HepG2 (cell line): Measurements from ENCODE around the gene RGN. TPM values are rescaled to one million over a fixed set of nuclear protein-coding genes. Genes with fewer than 3 reads are reported as not detected.

Source experiments
- IKZF4 ChIP-seq: sonication (generic); formaldehyde crosslinking; IDR thresholded peaks from 2 replicates; pipeline ENCODE4 v1.5.1; 2020; ENCODE audit warnings: borderline replicate concordance, mild to moderate bottlenecking, low read depth, missing genetic modification reagents; ENCODE audit errors: not compliant biosample characterization
- ISL2 ChIP-seq: sonication (generic); formaldehyde crosslinking; IDR thresholded peaks from 2 replicates; pipeline ENCODE4 v1.5.0; 2020; ENCODE audit warnings: missing genetic modification reagents
- MTA1 ChIP-seq: sonication (generic); formaldehyde crosslinking; IDR thresholded peaks from 2 replicates; pipeline ENCODE4 v1.4.0; 2020; ENCODE audit warnings: missing genetic modification reagents, mild to moderate bottlenecking, borderline replicate concordance
- MYNN ChIP-seq: sonication (generic); formaldehyde crosslinking; IDR thresholded peaks from 2 replicates; pipeline ENCODE4 v1.4.0; 2020; ENCODE audit warnings: mild to moderate bottlenecking, low read depth, missing genetic modification reagents
- PRDM15 ChIP-seq: sonication (generic); formaldehyde crosslinking; IDR thresholded peaks from 2 replicates; pipeline ENCODE4 v1.4.0; 2020; ENCODE audit warnings: missing genetic modification reagents
- TCF7L2 ChIP-seq: IDR thresholded peaks from 2 replicates; pipeline ENCODE4 v1.6.1; 2011; ENCODE audit warnings: mild to moderate bottlenecking, low read depth, low read length, moderate library complexity
- YY1 ChIP-seq: IDR thresholded peaks from 2 replicates; pipeline ENCODE4 v1.6.1; 2011; ENCODE audit warnings: low read length, low read depth, moderate library complexity, mild to moderate bottlenecking; ENCODE audit not compliant: insufficient read depth, insufficient replicate concordance
- ZBTB3 ChIP-seq: sonication (generic); formaldehyde crosslinking; IDR thresholded peaks from 2 replicates; pipeline ENCODE4 v1.4.0; 2020; ENCODE audit warnings: low read depth, mild to moderate bottlenecking, moderate library complexity, missing genetic modification reagents, borderline replicate concordance
- ZNF251 ChIP-seq: sonication (generic); formaldehyde crosslinking; IDR thresholded peaks from 2 replicates; pipeline ENCODE4 v1.9.0; 2021; ENCODE audit warnings: mild to moderate bottlenecking, missing genetic modification reagents
- ZNF441 ChIP-seq: sonication (generic); formaldehyde crosslinking; IDR thresholded peaks from 2 replicates; pipeline ENCODE4 v1.7.0; 2021; ENCODE audit warnings: missing genetic modification reagents, borderline replicate concordance
- ZNF530 ChIP-seq: sonication (generic); formaldehyde crosslinking; IDR thresholded peaks from 2 replicates; pipeline ENCODE4 v1.5.0; 2020; ENCODE audit warnings: low read depth, mild to moderate bottlenecking, missing genetic modification reagents
- ZNF552 ChIP-seq: sonication (generic); formaldehyde crosslinking; IDR thresholded peaks from 2 replicates; pipeline ENCODE4 v1.9.0; 2022; ENCODE audit warnings: missing genetic modification reagents, mild to moderate bottlenecking, borderline replicate concordance
- ZNF709 ChIP-seq: sonication (generic); formaldehyde crosslinking; IDR thresholded peaks from 2 replicates; pipeline ENCODE4 v1.5.0; 2020; ENCODE audit warnings: mild to moderate bottlenecking, missing genetic modification reagents
- ZNF850 ChIP-seq: sonication (generic); formaldehyde crosslinking; conservative IDR thresholded peaks from 2 replicates; pipeline ENCODE4 v1.9.0; 2021; ENCODE audit warnings: mild to moderate bottlenecking, missing genetic modification reagents
- polyA plus RNA-seq, 8 experiments: library from polyadenylated mRNA; depleted of rRNA in 3 of 8; stranded (reverse) in 7 of 8; unstranded in 1 of 8; fragments of >200 nt; fragmentation: Illumina TruSeq in 4 of 8; extraction: Trizol in 4 of 8; gene quantifications; 2 replicates each; pipeline versions ENCODE4 v1.2.1 to v1.2.3, GENCODE V29; 2011 to 2016; ENCODE audit warnings: low read depth in 4 of 8, missing spikeins in 1 of 8, mixed read lengths in 1 of 8; ENCODE audit not compliant: insufficient read depth in 1 of 8
- total RNA-seq, 5 experiments: library from RNA; depleted of rRNA; stranded (reverse); fragments of >200 nt; fragmentation: Illumina TruSeq; extraction: Trizol; gene quantifications; 2 replicates each; pipeline ENCODE4 v1.2.3, GENCODE V29; 2016; ENCODE audit warnings: low read depth in 1 of 5
- TF ChIP-seq, protein P1 (sequence below): sonication (generic); formaldehyde crosslinking; IDR thresholded peaks from 2 replicates; pipeline ENCODE4 v1.5.0; 2020; ENCODE audit warnings: missing genetic modification reagents
- TF ChIP-seq, protein P2 (sequence below): sonication (generic); formaldehyde crosslinking; IDR thresholded peaks from 2 replicates; pipeline ENCODE4 v1.4.0; 2020; ENCODE audit warnings: mild to moderate bottlenecking, missing genetic modification reagents
- TF ChIP-seq, protein P3 (sequence below): sonication (generic); formaldehyde crosslinking; IDR thresholded peaks from 2 replicates; pipeline ENCODE4 v1.9.0; 2021; ENCODE audit warnings: missing genetic modification reagents, borderline replicate concordance
- TF ChIP-seq, protein P4 (sequence below): sonication (generic); formaldehyde crosslinking; conservative IDR thresholded peaks from 2 replicates; pipeline ENCODE4 v1.8.0; 2022; ENCODE audit warnings: missing genetic modification reagents

RGN gene
- total and polyA plus RNA-seq, 2 of the 13 experiments (the other 11 are each of a cell fraction or from before 2014, with no cell fraction given), result 19.6 to 74.4 TPM

DNA sequence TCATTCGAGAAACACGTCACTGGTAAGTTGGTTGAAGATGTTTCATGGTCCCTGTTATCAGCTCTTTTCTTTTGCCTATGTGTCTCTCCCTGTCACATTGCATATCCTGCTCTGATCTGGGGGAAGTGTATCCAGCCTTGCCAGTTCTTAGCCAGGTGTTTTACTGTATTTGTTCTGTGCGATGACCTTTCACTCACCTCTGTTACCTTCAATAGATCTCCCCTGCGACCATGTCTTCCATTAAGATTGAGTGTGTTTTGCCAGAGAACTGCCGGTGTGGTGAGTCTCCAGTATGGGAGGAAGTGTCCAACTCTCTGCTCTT lies 2.6 kb downstream of the RGN start (continued):
- TF ChIP-seq ZNF709 (CRISPR knock-in tag), result no peak
- TF ChIP-seq, protein P1, sequence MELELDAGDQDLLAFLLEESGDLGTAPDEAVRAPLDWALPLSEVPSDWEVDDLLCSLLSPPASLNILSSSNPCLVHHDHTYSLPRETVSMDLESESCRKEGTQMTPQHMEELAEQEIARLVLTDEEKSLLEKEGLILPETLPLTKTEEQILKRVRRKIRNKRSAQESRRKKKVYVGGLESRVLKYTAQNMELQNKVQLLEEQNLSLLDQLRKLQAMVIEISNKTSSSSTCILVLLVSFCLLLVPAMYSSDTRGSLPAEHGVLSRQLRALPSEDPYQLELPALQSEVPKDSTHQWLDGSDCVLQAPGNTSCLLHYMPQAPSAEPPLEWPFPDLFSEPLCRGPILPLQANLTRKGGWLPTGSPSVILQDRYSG (CRISPR knock-in tag), result no peak
- no peak for TF ChIP-seq ZBTB3 (CRISPR knock-in tag)
- TF ChIP-seq TCF7L2, result no peak
- TF ChIP-seq, protein P2, sequence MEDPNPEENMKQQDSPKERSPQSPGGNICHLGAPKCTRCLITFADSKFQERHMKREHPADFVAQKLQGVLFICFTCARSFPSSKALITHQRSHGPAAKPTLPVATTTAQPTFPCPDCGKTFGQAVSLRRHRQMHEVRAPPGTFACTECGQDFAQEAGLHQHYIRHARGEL (CRISPR knock-in tag), result no peak
- no peak for TF ChIP-seq ZNF850 (CRISPR knock-in tag)
- TF ChIP-seq MYNN, result no peak
- TF ChIP-seq ZNF552 (CRISPR knock-in tag), result no peak
- TF ChIP-seq YY1, result no peak
- TF ChIP-seq, protein P3, sequence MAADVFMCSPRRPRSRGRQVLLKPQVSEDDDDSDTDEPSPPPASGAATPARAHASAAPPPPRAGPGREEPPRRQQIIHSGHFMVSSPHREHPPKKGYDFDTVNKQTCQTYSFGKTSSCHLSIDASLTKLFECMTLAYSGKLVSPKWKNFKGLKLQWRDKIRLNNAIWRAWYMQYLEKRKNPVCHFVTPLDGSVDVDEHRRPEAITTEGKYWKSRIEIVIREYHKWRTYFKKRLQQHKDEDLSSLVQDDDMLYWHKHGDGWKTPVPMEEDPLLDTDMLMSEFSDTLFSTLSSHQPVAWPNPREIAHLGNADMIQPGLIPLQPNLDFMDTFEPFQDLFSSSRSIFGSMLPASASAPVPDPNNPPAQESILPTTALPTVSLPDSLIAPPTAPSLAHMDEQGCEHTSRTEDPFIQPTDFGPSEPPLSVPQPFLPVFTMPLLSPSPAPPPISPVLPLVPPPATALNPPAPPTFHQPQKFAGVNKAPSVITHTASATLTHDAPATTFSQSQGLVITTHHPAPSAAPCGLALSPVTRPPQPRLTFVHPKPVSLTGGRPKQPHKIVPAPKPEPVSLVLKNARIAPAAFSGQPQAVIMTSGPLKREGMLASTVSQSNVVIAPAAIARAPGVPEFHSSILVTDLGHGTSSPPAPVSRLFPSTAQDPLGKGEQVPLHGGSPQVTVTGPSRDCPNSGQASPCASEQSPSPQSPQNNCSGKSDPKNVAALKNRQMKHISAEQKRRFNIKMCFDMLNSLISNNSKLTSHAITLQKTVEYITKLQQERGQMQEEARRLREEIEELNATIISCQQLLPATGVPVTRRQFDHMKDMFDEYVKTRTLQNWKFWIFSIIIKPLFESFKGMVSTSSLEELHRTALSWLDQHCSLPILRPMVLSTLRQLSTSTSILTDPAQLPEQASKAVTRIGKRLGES, result no peak
- TF ChIP-seq ISL2 (CRISPR knock-in tag), result no peak; the same call in 1 of the 2 replicates
- TF ChIP-seq, protein P4, sequence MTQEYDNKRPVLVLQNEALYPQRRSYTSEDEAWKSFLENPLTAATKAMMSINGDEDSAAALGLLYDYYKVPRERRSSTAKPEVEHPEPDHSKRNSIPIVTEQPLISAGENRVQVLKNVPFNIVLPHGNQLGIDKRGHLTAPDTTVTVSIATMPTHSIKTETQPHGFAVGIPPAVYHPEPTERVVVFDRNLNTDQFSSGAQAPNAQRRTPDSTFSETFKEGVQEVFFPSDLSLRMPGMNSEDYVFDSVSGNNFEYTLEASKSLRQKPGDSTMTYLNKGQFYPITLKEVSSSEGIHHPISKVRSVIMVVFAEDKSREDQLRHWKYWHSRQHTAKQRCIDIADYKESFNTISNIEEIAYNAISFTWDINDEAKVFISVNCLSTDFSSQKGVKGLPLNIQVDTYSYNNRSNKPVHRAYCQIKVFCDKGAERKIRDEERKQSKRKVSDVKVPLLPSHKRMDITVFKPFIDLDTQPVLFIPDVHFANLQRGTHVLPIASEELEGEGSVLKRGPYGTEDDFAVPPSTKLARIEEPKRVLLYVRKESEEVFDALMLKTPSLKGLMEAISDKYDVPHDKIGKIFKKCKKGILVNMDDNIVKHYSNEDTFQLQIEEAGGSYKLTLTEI (CRISPR knock-in tag), result no peak
- TF ChIP-seq MTA1 (CRISPR knock-in tag), result no peak
- no peak for TF ChIP-seq ZNF251
- TF ChIP-seq ZNF441 (CRISPR knock-in tag), result peak; percentile 7; the same call in 1 of the 2 replicates
- no peak for TF ChIP-seq PRDM15 (CRISPR knock-in tag)
- TF ChIP-seq IKZF4 (CRISPR knock-in tag), result no peak
- TF ChIP-seq ZNF530 (CRISPR knock-in tag), result no peak
